GM12872 (cell line): ENCODE results near the gene KCNAB1.

ENCODE experiments used
- CTCF ChIP-seq: IDR thresholded peaks from 3 replicates; pipeline ENCODE4 v1.5.1; 2011; ENCODE audit warnings: low read depth, mild to moderate bottlenecking, low read length, moderate library complexity; ENCODE audit not compliant: insufficient read depth

The KCNAB1 gene

GRCh38 chr3:156209631-156210335, 89.4 kb downstream of the KCNAB1 start:
- TF ChIP-seq CTCF, result no peak

- TF ChIP-seq CTCF, result no peak
These were observed 91.2 kb downstream of the KCNAB1 start for GRCh38 chr3:156211583-156211982.

GRCh38 chr3:156214676-156215075, 94.3 kb downstream of the KCNAB1 start:
- TF ChIP-seq CTCF, result no peak

GRCh38 chr3:156215751-156216150, 95.4 kb downstream of the KCNAB1 start:
- TF ChIP-seq CTCF, result no peak

- no peak for TF ChIP-seq CTCF
These were observed 95.8 kb downstream of the KCNAB1 start for GRCh38 chr3:156216216-156216615.

GRCh38 chr3:156216852-156217251, 96.5 kb downstream of the KCNAB1 start:
- no peak for TF ChIP-seq CTCF

- no peak for TF ChIP-seq CTCF
These were observed 97.4 kb downstream of the KCNAB1 start for GRCh38 chr3:156217674-156218352.
